GM15510 (cell line): Measurements from ENCODE around the gene ATG4C.

Experiments
- POLR2A ChIP-seq: IDR thresholded peaks from 3 replicates; pipeline ENCODE4 v1.6.1; 2011; ENCODE audit warnings: borderline replicate concordance; ENCODE audit not compliant: insufficient read length; ENCODE audit errors: extremely low read depth

Gene ATG4C

DNA sequence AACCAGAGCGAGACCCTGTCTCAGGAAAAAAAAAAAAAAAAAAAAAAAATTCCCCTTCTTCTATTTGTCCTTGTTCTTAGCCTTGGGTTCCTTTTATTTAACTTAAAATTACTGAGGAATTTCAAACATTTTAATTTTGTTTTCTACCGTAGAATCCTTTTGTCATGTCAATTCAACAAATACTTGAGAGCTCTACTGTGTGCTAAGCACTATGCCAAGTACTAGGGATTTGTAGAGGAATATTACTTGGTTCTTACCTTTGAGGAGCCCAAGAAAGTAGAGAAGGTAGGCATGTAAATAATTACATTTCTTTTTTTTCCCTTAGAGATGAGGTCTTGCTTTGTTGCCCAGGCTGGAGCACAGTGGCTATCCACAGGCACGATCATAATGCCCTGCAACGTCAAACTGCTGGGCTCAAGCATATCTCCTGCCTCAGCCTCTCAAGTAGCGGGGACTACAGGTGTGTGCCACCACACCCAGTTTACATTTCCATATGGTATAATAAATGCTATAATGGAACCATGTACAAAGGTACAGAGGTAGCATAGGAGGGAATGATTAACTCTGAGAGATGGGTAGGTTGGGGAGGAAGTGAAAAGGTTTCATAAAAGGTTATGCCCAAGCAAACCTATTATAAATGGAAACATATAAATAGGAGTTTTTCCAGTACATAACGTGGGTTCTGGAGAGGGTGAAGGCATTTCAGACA lies 104.0 kb downstream of the ATG4C start:
- TF ChIP-seq POLR2A = no peak

DNA sequence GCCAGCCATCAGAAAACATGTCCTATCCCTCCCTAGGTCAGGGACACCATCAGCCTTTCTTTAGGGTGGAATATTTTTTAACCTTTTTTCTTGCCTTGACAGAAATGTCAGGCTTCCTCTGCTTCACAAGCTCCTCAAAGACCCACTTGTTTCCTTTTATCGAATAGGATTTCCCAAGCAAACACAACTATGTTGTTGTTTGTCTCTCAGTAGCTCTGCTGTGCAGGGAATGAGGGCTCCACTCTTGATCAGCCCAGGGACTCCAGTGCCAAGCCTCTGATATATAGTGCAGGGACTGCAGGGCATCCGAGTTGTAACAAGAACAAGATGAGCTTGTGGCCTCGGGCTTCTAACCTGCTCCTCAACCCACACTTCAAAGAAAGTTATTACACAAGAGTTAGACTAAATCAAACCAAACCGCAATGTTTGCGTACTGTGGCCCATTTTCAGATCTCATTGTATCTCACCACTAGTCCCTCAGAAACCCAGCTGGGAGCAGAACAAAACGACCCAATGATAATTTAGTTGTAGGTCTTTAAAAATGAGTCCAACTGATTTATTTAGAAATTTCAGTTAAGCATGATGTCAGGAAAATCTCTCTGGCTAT lies 108.1 kb downstream of the ATG4C start:
- no peak for TF ChIP-seq POLR2A

DNA sequence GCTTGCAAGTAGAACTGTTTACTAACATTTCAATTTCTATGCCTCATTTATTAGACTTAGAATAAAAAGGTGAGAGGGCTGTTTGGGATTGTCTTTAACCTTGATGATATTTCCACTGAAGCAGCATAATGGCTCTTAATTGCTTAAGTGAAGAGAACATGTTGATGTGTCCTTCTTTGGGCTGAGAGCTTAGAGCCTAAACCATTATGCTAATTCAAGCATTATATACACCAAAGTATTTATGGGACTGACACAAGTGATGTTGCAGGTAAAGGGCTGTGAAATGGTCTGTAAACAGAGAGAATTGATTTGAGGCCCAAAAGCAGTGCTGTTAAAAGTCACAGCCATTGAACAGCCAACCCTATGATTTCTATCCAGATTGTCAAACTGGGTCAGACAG lies 113.9 kb downstream of the ATG4C start:
- no peak for TF ChIP-seq POLR2A

DNA sequence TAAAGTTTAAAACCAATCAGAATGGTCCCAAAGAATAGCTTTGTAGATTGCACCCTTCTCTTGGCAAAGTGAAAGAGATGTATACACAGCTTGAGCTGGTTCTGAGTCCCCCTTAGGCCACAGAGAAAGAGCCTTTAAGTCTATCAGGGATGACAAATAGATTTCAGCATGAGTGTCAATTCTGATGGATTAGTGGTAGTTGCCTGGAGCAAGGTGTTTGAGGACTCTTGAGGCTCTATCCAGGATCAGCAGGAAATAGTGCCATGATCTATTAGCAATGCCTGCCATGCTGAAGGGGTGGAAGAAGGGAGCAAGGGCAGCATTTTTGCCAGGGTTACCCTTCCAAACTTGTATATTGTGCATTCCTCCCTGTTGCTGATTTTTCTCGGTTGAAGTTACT lies 116.6 kb downstream of the ATG4C start:
- TF ChIP-seq POLR2A = no peak

DNA sequence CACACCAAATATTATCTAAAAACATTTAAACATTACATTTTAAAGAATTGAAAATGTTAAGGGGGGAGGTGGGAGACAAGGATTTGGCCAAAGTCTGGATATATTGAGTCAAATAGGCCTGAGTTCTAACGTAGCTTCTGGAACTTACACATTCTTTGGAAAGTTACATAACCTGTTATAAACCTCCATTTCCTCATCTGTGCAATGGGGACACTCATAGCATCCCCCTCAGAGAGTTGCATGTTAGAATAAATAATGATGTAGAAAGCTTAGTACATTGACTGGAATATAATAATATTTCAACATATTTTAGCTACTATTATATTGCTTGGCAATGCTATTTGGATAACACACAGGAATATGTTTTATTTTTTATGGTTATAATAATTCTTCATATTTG lies 117.7 kb downstream of the ATG4C start:
- no peak for TF ChIP-seq POLR2A

DNA sequence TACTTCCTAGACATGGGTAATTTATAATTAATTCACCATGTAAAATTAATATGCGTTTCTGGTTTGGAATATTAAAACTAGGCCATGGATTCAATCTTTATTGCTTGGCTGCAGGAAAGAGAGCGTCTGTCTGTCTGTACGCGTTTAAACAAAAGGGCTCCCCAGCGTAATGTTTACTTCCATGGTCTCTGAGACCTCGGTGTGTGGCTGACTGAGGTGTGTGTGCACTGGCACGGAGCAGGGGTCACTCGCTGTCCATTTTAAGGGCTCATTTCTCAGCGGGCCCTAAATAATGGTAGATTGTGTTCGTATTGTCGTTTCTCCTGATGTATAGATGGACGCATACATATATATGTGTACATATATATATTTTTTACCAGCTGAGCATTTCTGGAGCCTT lies 119.6 kb downstream of the ATG4C start:
- no peak for TF ChIP-seq POLR2A

DNA sequence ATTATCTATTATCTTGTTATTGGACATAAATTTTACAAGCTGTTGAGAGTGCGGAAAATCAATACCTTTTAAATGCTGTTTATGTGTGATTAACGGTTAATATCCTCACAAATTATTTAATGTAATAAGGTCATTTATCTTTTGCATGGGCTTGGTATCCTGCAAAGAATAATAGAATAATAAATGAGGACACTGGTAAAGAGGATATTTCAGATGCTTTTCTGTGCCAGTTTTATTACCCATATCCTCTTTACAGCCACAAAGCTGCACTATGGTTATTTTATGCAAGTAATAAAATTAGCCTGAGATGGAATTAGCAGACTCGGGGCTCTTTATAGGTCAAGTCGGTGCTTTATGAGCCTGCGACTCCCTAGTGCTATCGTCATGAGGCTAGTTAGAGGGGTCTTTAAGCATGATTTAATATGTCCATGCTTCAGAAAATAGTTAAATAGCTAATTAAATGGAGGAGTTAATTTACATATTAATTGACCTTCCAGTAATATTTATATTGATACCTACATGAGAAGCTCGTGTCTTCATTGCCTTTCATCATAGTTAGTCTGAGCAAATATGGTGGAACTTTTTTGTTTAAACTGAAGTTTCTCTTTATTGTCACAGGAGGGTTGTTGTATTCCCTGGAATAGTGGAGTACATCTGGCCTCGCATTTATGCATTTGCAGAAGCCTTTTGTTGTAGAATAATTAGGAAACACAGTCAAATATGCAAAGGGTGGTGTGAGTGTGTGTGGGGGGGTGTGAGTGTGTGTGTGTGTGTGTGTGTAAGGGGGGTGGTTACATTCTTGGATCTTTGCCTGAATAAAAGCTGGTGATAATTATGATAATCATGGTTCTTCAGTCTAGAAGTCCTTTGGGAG lies 120.3 kb downstream of the ATG4C start:
- TF ChIP-seq POLR2A = no peak

DNA sequence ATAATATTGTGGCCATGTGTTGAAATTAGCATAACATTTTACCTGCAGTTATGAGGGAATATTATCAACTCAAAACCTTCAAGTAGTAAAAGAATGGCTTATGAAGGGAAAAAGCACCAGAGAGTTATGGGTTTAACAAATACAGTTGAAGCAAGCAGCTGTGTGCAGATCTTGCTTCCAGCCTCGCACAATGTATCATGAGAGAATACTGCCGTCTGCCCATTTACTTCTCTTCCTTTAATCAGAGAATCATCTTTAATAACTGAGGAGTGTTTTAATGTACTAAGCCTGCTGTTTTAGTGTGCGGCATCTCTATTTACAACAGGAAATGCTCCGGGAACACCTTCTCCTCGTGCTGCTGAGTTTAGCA lies 120.9 kb downstream of the ATG4C start:
- TF ChIP-seq POLR2A = no peak

DNA sequence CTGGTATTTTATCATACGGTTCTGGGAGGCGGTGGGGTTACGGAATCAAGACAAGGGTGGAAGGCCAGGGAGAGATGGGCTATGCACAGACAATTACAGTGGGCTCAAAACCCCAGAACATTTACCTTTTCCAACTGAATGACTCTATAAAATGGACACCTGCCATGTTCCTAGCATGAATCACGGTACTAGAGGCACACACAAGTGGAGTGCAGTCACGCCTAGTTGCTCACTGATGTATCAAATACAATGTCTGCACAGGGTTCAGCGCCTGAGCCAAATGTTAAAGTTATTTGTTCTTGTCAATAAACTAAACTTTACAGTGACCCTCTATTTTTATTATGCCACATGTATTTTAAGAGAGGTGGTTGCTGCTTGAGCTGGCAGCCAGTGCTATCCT lies 121.4 kb downstream of the ATG4C start:
- TF ChIP-seq POLR2A = no peak

DNA sequence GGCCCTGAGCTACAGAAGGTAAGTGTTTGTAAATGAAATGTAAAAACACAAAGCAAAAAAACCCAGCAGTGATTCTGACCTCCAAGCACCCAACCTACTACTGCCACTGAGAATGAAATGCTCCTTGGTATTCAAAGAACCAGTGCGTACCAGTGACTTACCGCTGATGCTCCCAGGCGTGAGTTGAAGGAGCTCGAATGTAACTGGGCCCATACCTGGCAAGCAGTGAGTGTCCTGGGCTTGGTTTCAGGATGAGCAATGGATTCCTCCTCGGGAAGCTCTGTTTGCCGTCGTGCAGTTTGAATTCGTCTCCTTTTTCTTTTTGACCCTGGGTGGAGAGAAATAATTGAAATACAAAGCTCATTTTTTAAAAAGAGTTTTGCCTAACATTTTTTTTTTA lies 121.9 kb downstream of the ATG4C start:
- no peak for TF ChIP-seq POLR2A

DNA sequence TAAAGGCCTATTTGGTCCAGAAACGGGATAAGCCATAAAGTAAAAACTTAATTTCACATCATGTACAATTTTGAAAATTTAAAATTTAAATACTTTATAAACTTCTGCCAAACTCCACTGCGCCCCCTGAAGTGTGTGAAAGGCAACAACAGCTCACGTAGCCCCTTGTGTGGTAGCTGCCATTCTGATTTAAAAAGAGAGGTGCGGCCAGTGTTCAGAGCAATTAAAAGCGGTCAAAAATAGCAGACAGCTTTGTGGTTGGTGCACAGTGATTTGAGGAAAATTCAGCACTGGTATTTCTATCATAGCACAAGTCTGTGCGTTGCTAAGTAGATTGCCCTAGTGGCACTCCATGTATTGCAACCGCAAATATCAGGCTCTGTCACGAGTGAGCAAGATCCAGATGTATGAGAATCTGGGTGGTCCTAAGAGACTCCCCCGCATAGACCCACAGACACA lies 122.5 kb downstream of the ATG4C start:
- TF ChIP-seq POLR2A = no peak

DNA sequence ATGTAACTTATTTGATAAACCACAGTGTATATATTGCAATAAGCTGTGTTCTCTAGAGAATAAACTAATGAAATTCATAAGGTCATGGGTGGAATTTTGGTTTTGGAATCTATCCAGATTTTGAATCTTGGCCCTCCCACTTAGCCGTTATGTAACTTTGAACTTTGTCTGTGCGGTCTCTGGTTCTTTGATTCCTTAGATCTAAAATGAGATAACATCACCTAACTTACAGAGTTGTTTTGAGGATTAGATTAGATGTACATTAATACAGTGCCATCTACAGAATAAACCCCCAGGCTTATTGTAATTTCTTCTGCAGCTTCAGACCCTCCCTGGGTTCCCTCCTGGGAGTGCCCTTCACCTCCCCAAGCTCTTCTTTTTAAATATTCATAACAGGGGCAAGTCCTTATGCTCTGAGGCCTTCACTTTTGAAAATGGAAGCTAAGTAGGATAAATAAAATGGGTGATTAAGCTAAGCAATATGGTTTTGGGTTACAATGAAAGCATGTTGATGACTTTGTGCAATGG lies 124.3 kb downstream of the ATG4C start:
- no peak for TF ChIP-seq POLR2A

DNA sequence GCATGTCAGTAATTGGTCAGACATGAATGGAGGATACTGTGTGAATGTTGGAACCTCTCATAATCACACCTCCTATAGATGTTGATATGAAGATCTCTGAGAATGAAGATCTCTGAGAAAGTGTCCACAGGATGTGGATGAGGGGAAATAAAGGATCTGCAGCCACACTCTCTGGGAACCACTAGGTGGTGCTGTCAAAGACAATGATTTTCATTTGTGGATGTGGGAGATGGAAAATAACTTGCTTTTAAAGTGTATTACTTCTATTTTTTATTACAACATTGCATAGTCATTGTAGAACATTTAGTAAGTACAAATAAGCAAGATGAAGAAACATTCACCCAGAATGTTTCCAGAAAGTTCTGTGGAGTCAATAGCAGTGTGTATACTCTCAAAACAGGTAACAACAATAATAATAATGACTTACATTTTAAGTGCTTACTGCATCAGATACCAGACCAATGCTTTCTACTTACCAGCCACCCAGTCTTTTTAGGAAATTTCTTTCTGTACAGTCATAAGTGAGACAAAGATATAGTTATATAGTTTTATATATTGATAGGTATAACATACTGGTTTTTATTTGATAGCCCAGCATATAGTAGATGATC lies 128.2 kb downstream of the ATG4C start:
- TF ChIP-seq POLR2A = no peak
